ENCODE data around the gene UQCRC1. TPM values are rescaled to one million over a fixed set of nuclear protein-coding genes. Genes with fewer than 3 reads are reported as not detected.

UQCRC1 gene
- total and polyA plus RNA-seq, 2 donors (not counting 1 experiment from before 2014, with no cell fraction given), result 226 to 366 TPM

- TF ChIP-seq EZH2 (IDR thresholded peaks at IDR 0.05; ENCODE audit: low read length, missing control alignments) (no peak), CTCF (conservative IDR thresholded peaks at IDR 0.05 in 1 of 2, IDR thresholded peaks at IDR 0.05 in 1 of 2; ENCODE audit: low read depth in 1 of 2, low read length in 2 of 2) (no peak)
- Histone ChIP-seq H3K79me2 (ENCODE audit: control insufficient read depth, insufficient read depth, low read length) (no peaks in the 10 kb centered on the region), H3K4me2 (ENCODE audit: extremely low read depth, insufficient read depth, low read length) (peak within 1 kb of the TSS; percentile 96), H3K4me1 (ENCODE audit: control insufficient read depth, extremely low read depth, insufficient read depth, low read length) (peaks cover 32% of the 10 kb centered on the region), H2AFZ (ENCODE audit: low read length) (peak within 1 kb of the TSS; percentile 81), H3K27me3 (ENCODE audit: control insufficient read depth, insufficient read depth, low read length) (no peaks in the 10 kb centered on the region), H3K4me3 (replicated peaks in 1 of 4; ENCODE audit: control extremely low read depth in 1 of 4, insufficient read depth in 1 of 4, low read depth in 3 of 4, low read length in 4 of 4) (peak within 1 kb of the TSS; percentile 62 to 74 (median 64)), H3K9me3 (ENCODE audit: control insufficient read depth, insufficient read depth, low read depth, low read length) (no peaks in the 10 kb centered on the region), H3K27ac (ENCODE audit: insufficient read depth, low read length) (peak within 1 kb of the TSS; percentile 27), H3K9ac (ENCODE audit: insufficient read depth, low read length) (peak within 1 kb of the TSS; percentile 65), H3K36me3 (ENCODE audit: control insufficient read depth, insufficient read depth, low read length) (peaks cover under 1% of the 10 kb centered on the region), H4K20me1 (ENCODE audit: control insufficient read depth, extremely low read depth, insufficient read depth, low read length) (no peaks in the 10 kb centered on the region)
- DNase-seq (ENCODE audit: low read depth in 2 of 2), result peak; percentile 99
Measured at GRCh38 chr3:48556796-48557626, 52.4 kb downstream of the UQCRC1 start, which contains the start of gene PFKFB4. PFKFB4 (minus strand) TSS chr3:48556803; CDS start chr3:48556777, 26 bp downstream.

- Histone ChIP-seq H2AFZ (ENCODE audit: low read length) (peak overlapping the region; percentile 81), H3K4me2 (ENCODE audit: extremely low read depth, insufficient read depth, low read length) (peak overlapping the region; percentile 94), H3K9ac (ENCODE audit: insufficient read depth, low read length) (peak overlapping the region; percentile 65), H3K4me1 (ENCODE audit: control insufficient read depth, extremely low read depth, insufficient read depth, low read length) (peaks cover 28% of the 10 kb centered on the region), H3K36me3 (ENCODE audit: control insufficient read depth, insufficient read depth, low read length) (no peaks in the 10 kb centered on the region), H3K27ac (ENCODE audit: insufficient read depth, low read length) (peak overlapping the region; percentile 27), H3K27me3 (ENCODE audit: control insufficient read depth, insufficient read depth, low read length) (no peaks in the 10 kb centered on the region), H3K4me3 (replicated peaks in 1 of 4; ENCODE audit: control extremely low read depth in 1 of 4, insufficient read depth in 1 of 4, low read depth in 3 of 4, low read length in 4 of 4) (peak overlapping the region; percentile 57 to 74 (median 62)), H3K9me3 (ENCODE audit: control insufficient read depth, insufficient read depth, low read depth, low read length) (no peaks in the 10 kb centered on the region), H4K20me1 (ENCODE audit: control insufficient read depth, extremely low read depth, insufficient read depth, low read length) (no peaks in the 10 kb centered on the region), H3K79me2 (ENCODE audit: control insufficient read depth, insufficient read depth, low read length) (no peaks in the 10 kb centered on the region)
- no peak for DNase-seq (ENCODE audit: low read depth in 2 of 2)
- no peak for TF ChIP-seq CTCF (conservative IDR thresholded peaks at IDR 0.05 in 1 of 2, IDR thresholded peaks at IDR 0.05 in 1 of 2; ENCODE audit: low read depth in 1 of 2, low read length in 2 of 2)
- TF ChIP-seq EZH2 (IDR thresholded peaks at IDR 0.05; ENCODE audit: low read length, missing control alignments), result no peak
Measured at GRCh38 chr3:48555949-48556795, 53.3 kb downstream of the UQCRC1 start.
